22Rv1 (cell line): ENCODE measurements around the gene ARVCF.

Experiments
- H3K27ac ChIP-seq: fragments of 450-650 bp; 2 replicates; pipeline ENCODE4 v1.5.1; 2017
- CTCF ChIP-seq: fragments of 450-650 bp; IDR thresholded peaks from 2 replicates; pipeline ENCODE4 v1.5.1; 2017; ENCODE audit warnings: mild to moderate bottlenecking
- ZFX ChIP-seq: fragments of 450-650 bp; IDR thresholded peaks from 2 replicates; pipeline ENCODE4 v1.6.1; 2017; ENCODE audit warnings: antibody characterized with exemption, borderline replicate concordance

The ARVCF gene

GRCh38 chr22:19974935-19975706, 41.5 kb downstream of the ARVCF start:
- TF ChIP-seq CTCF: no peak
- TF ChIP-seq ZFX: no peak
- peak overlapping the region; percentile 54 for H3K27ac ChIP-seq

- peak overlapping the region; percentile 54 for H3K27ac ChIP-seq
- no peak for TF ChIP-seq CTCF
- TF ChIP-seq ZFX: no peak
These were observed 42.3 kb downstream of the ARVCF start for GRCh38 chr22:19974268-19974861.

- H3K27ac ChIP-seq: no peak overlapping the region
These were observed 42.9 kb downstream of the ARVCF start for GRCh38 chr22:19973551-19974267.

GRCh38 chr22:19972652-19973550, 43.7 kb downstream of the ARVCF start:
- TF ChIP-seq CTCF (no peak), ZFX (no peak)
- H3K27ac ChIP-seq: no peak overlapping the region

More at GRCh38 chr22:19973551-19974267, 42.9 kb downstream of the ARVCF start:
- no peak for TF ChIP-seq ZFX
- no peak for TF ChIP-seq CTCF

GRCh38 chr22:19972251-19972650, 44.4 kb downstream of the ARVCF start:
- no peak overlapping the region for H3K27ac ChIP-seq
- no peak for TF ChIP-seq ZFX
- TF ChIP-seq CTCF: no peak

GRCh38 chr22:19971276-19972124, 45.1 kb downstream of the ARVCF start:
- no peak for TF ChIP-seq ZFX
- no peak for TF ChIP-seq CTCF
- H3K27ac ChIP-seq: peak overlapping the region; percentile 100
